ENCODE data around the gene MEI4. TPM values are rescaled to one million over a fixed set of nuclear protein-coding genes. Genes with fewer than 3 reads are reported as not detected.

The MEI4 gene
- total and polyA plus RNA-seq, 7 donors = not detected

DNA sequence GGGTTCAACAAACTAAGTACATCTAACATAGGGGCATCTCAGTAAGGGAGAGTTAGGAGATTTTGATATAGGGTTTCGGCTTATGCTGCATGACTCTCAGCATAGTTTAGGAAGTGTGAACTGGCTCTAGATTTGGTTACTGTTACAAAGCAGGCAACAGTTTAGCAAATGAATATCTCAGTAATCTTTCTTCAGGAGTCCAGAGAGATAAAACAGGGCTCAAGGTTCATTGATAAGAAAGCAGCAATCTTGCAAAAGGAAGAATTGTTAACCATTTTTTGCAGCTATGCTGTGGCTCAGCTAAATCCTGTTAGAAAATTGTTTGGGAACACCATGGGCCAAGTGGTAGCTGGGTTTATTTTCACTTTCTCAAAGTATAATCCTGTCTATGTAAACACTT lies 161.3 kb downstream of the MEI4 start:
- Histone ChIP-seq H3K4me3 (no peak overlapping the region), H3K4me1 (no peaks in the 10 kb centered on the region), H3K36me3 (no peaks in the 10 kb centered on the region), H3K9me3 (no peaks in the 10 kb centered on the region), H3K27me3 (no peaks in the 10 kb centered on the region), H3K27ac (no peak overlapping the region)
- TF ChIP-seq POLR2A (IDR thresholded peaks at IDR 0.05) (no peak), POLR2AphosphoS5 (IDR thresholded peaks at IDR 0.05) (no peak), EP300 (IDR thresholded peaks at IDR 0.05) (no peak)
- TF ChIP-seq, protein P1, sequence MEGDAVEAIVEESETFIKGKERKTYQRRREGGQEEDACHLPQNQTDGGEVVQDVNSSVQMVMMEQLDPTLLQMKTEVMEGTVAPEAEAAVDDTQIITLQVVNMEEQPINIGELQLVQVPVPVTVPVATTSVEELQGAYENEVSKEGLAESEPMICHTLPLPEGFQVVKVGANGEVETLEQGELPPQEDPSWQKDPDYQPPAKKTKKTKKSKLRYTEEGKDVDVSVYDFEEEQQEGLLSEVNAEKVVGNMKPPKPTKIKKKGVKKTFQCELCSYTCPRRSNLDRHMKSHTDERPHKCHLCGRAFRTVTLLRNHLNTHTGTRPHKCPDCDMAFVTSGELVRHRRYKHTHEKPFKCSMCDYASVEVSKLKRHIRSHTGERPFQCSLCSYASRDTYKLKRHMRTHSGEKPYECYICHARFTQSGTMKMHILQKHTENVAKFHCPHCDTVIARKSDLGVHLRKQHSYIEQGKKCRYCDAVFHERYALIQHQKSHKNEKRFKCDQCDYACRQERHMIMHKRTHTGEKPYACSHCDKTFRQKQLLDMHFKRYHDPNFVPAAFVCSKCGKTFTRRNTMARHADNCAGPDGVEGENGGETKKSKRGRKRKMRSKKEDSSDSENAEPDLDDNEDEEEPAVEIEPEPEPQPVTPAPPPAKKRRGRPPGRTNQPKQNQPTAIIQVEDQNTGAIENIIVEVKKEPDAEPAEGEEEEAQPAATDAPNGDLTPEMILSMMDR (IDR thresholded peaks at IDR 0.05) = no peak
- intact Hi-C loops (cut with DNase I) = no loop called here
- 24 to 78% methylated on average over 1 of the region's 1 CpG for whole genome bisulfite sequencing, 2 donors
- DNase-seq = no peak

DNA sequence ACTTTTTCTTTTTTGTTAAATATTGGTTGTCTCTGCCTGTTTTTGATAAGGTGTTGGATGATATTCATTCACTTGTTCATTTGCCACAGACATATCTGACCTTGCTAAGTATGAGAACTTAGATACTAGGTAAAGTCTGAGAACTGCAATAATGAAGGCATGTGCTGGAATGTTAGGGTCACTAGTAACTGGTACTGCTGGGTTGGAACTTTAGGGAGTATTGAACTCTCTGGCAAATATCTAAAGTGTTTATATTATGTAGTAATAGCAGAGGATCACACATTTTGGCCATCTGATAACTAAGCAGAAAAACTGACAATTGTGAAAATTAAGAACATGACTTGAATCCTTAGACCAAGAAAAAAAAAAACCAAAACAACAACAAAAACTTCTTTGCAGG lies 162.7 kb downstream of the MEI4 start:
- Histone ChIP-seq H3K27ac (no peak overlapping the region), H3K9me3 (no peaks in the 10 kb centered on the region), H3K27me3 (no peaks in the 10 kb centered on the region), H3K4me3 (no peak overlapping the region), H3K36me3 (no peaks in the 10 kb centered on the region), H3K4me1 (no peaks in the 10 kb centered on the region)
- no peak for TF ChIP-seq EP300 (IDR thresholded peaks at IDR 0.05)
- no peak for TF ChIP-seq POLR2AphosphoS5 (IDR thresholded peaks at IDR 0.05)
- no peak for TF ChIP-seq POLR2A (IDR thresholded peaks at IDR 0.05)
- TF ChIP-seq, protein P1 (IDR thresholded peaks at IDR 0.05) = no peak
- DNase-seq = no peak
- intact Hi-C loops (cut with DNase I) = no loop called here

DNA sequence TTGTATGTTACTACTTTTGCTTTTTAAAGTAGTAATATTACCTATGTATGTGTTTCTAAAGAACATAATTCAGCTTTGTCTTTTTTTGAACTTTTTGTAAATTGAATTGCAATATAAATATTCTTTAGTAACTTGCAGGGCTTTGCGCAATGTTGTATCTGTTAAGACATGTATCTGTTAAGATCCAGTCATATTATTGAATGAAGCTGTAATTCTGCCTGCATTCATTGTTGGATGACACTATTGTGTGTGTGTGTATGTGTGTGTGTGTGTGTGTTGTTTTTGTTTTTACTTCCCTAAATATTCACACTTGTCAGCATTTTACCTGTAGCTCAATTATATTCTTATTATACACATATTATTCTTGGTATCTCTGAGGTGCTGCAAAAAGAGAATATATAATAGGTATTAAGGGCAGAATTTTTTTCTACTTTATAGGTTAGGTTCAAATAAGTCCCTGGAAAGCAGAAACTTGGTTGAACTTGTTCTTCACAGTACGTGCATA lies 164.0 kb downstream of the MEI4 start:
- DNase-seq = no peak
- WGBS, 2 donors = 86 to 93% methylated on average over 2 of the region's 2 CpGs
- TF ChIP-seq, protein P1 (IDR thresholded peaks at IDR 0.05) = no peak
- TF ChIP-seq POLR2AphosphoS5 (IDR thresholded peaks at IDR 0.05) (no peak), POLR2A (IDR thresholded peaks at IDR 0.05) (no peak), EP300 (IDR thresholded peaks at IDR 0.05) (no peak)
- no peak overlapping the region for H3K27ac ChIP-seq
- no peak overlapping the region for H3K4me3 ChIP-seq
- H3K9me3 ChIP-seq = no peaks in the 10 kb centered on the region
- intact Hi-C loops (cut with DNase I) = no loop called here
- no peaks in the 10 kb centered on the region for H3K36me3 ChIP-seq
- H3K27me3 ChIP-seq = no peaks in the 10 kb centered on the region
- H3K4me1 ChIP-seq = no peaks in the 10 kb centered on the region

DNA sequence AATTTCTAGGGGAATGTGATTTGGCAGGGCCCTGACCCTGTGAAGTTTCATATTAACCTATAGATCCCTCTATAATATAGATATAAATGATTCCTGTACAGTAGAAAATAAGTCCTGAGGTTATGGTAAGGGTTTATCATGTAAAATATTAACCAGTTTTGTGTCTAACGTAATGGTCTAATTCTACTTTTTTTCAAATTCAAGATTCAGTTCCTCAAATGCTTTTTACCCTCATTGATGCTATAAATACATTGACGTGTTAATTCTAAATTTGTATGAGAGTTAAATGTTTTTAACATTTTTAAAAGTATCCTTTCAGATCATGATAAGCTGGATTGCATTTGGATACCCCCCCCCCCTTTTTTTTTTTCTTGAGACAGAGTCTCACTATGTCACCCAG lies 169.4 kb downstream of the MEI4 start:
- Histone ChIP-seq H3K4me3 (no peak overlapping the region), H3K9me3 (no peaks in the 10 kb centered on the region), H3K27ac (no peak overlapping the region), H3K4me1 (no peaks in the 10 kb centered on the region), H3K36me3 (no peaks in the 10 kb centered on the region), H3K27me3 (no peaks in the 10 kb centered on the region)
- 39 to 62% methylated on average over 2 of the region's 2 CpGs for WGBS, 2 donors
- no peak for TF ChIP-seq EP300 (IDR thresholded peaks at IDR 0.05)
- intact Hi-C loops (cut with DNase I) = no loop called here
- DNase-seq = no peak

DNA sequence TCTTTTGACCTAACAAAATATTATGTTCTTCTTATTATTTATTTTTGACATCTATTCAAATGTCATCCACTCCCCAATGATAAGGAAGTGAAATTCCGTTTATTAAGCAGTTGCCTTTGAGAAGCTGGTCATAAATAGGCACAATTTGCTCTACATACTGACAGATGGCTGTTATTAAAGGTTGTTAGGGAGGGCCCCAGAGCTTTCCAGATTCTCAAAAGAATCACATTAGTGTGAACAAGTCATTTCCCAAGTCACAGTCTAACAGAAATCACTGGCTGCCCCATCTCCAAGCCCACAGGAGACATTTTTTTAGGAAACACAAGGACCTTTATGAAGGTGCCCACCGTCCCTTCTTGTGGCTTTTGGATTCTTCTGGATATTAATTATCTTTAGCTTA lies 172.4 kb downstream of the MEI4 start:
- DNase-seq = no peak
- Histone ChIP-seq H3K4me3 (no peak overlapping the region), H3K9me3 (no peaks in the 10 kb centered on the region), H3K36me3 (no peaks in the 10 kb centered on the region), H3K27ac (no peak overlapping the region), H3K27me3 (no peaks in the 10 kb centered on the region), H3K4me1 (no peaks in the 10 kb centered on the region)
- 79 to 81% methylated on average over 2 of the region's 2 CpGs for WGBS, 2 donors
- no peak for TF ChIP-seq EP300 (IDR thresholded peaks at IDR 0.05)
- no peak for TF ChIP-seq POLR2AphosphoS5 (IDR thresholded peaks at IDR 0.05)
- TF ChIP-seq, protein P1 (IDR thresholded peaks at IDR 0.05) = no peak
- no peak for TF ChIP-seq POLR2A (IDR thresholded peaks at IDR 0.05)
- intact Hi-C loops (cut with DNase I) = no loop called here
